ENCODE measurements around the gene ZBTB42.

DNA sequence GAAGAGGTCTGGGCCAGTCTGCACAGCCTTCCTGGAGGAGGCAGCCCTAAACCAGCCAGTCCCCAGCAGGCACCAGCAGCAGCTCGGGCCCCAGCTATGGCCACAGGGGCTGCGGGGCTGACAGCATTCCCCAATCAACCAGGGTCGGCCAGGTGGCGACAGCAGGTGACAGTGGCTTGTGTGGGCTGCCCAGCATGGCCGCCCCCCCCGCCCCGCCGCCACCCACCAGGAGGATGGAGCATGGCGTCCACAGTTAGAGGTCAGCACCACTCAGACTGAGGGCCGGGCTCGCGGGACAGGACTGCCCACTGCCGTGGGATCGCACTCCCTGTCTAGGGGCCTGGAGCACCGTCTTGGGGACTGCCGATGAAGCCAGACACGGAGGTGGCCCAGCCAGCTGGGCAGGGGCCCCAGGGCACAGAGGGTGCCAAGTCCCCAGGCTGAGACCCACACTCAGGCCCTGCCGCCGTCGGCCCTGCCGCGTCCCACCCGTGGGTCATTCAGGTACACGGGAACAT, 20.3 kb upstream of the ZBTB42 start:
- TF ChIP-seq, protein P1, sequence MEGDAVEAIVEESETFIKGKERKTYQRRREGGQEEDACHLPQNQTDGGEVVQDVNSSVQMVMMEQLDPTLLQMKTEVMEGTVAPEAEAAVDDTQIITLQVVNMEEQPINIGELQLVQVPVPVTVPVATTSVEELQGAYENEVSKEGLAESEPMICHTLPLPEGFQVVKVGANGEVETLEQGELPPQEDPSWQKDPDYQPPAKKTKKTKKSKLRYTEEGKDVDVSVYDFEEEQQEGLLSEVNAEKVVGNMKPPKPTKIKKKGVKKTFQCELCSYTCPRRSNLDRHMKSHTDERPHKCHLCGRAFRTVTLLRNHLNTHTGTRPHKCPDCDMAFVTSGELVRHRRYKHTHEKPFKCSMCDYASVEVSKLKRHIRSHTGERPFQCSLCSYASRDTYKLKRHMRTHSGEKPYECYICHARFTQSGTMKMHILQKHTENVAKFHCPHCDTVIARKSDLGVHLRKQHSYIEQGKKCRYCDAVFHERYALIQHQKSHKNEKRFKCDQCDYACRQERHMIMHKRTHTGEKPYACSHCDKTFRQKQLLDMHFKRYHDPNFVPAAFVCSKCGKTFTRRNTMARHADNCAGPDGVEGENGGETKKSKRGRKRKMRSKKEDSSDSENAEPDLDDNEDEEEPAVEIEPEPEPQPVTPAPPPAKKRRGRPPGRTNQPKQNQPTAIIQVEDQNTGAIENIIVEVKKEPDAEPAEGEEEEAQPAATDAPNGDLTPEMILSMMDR (IDR thresholded peaks at IDR 0.05) = no peak
- no peak for TF ChIP-seq POLR2A (IDR thresholded peaks at IDR 0.05)

Data from ovary (tissue), 3 donors.